OCI-LY3 (cell line): ENCODE measurements around the gene AVPR1B.

Experiments
- H2AFZ ChIP-seq: fragments of 200-600, 300-600 bp; shearing (Covaris generic); 2 replicates; pipeline ENCODE4 v1.6.0; 2014; ENCODE audit warnings: antibody characterized with exemption, low read depth, low read length
- H3K27ac ChIP-seq: fragments of 200-600, 300-600 bp; sonication (generic); 2 replicates; pipeline ENCODE4 v1.5.1; 2014; ENCODE audit warnings: mild to moderate bottlenecking, low read length, moderate library complexity, mixed read lengths
- H3K27me3 ChIP-seq: fragments of 200-600, 300-600 bp; sonication (generic); 2 replicates; pipeline ENCODE4 v1.6.1; 2014; ENCODE audit warnings: low read depth, low read length, mixed read lengths
- H3K36me3 ChIP-seq: fragments of 200-600, 300-600 bp; sonication (generic); replicated peaks from 2 replicates; pipeline ENCODE3; 2014; ENCODE audit warnings: low read depth, low read length, mixed read lengths
- H3K4me1 ChIP-seq: fragments of 300-600, 200-600 bp; sonication (generic); 2 replicates; pipeline ENCODE4 v1.6.1; 2014; ENCODE audit warnings: low read length, mixed read lengths
- H3K4me2 ChIP-seq: fragments of 200-600, 300-600 bp; sonication (generic); 2 replicates; pipeline ENCODE4 v1.6.1; 2014; ENCODE audit warnings: low read length, mixed read lengths
- H3K4me3 ChIP-seq: fragments of 300-600, 200-600 bp; sonication (generic); 2 replicates; pipeline ENCODE4 v1.5.1; 2014; ENCODE audit warnings: antibody characterized with exemption, mild to moderate bottlenecking, low read length, moderate library complexity
- H3K79me2 ChIP-seq: fragments of 300-600, 200-600 bp; shearing (Covaris generic); 2 replicates; pipeline ENCODE4 v1.6.1; 2014; ENCODE audit warnings: mild to moderate bottlenecking, low read length, mixed read lengths
- H3K9ac ChIP-seq: fragments of 300-600, 200-600 bp; shearing (Covaris generic); 2 replicates; pipeline ENCODE4 v1.6.0; 2014; ENCODE audit warnings: mild to moderate bottlenecking, low read length, moderate library complexity
- H3K9me3 ChIP-seq: fragments of 200-600, 300-600 bp; shearing (Covaris generic); 2 replicates; pipeline ENCODE4 v1.6.1; 2014; ENCODE audit warnings: low read length, mixed read lengths; ENCODE audit not compliant: insufficient read depth
- H4K20me1 ChIP-seq: fragments of 200-600, 300-600 bp; sonication (generic); 2 replicates; pipeline ENCODE4 v1.6.1; 2016; ENCODE audit warnings: low read length, mixed read lengths; ENCODE audit not compliant: insufficient read depth
- CTCF ChIP-seq: fragments of 200-600, 300-600 bp; sonication (generic); IDR thresholded peaks from 2 replicates; pipeline ENCODE4 v1.5.1; 2014; ENCODE audit warnings: antibody characterized with exemption, low read length, low read depth
- EZH2phosphoT487 ChIP-seq: fragments of 200-600 bp; shearing (Covaris generic); IDR thresholded peaks from 2 replicates; pipeline ENCODE4 v1.6.1; 2018; ENCODE audit warnings: antibody characterized with exemption, mixed run types, low read depth

The AVPR1B gene

GRCh38 chr1:206102292-206102936 lies 14.8 kb downstream of the AVPR1B start:
- Histone ChIP-seq H3K4me2 (no peak overlapping the region), H3K36me3 (peaks cover 50% of the 10 kb centered on the region), H3K4me1 (peaks cover 26% of the 10 kb centered on the region), H3K79me2 (peaks cover 5% of the 10 kb centered on the region), H3K9me3 (no peaks in the 10 kb centered on the region), H4K20me1 (no peaks in the 10 kb centered on the region), H2AFZ (no peak overlapping the region), H3K27ac (no peak overlapping the region), H3K4me3 (no peak overlapping the region), H3K9ac (no peak overlapping the region), H3K27me3 (no peaks in the 10 kb centered on the region)
- TF ChIP-seq CTCF (no peak), EZH2phosphoT487 (no peak)

- peaks cover 50% of the 10 kb centered on the region for H3K36me3 ChIP-seq
- H3K4me1 ChIP-seq, result peaks cover 21% of the 10 kb centered on the region
- no peak overlapping the region for H2AFZ ChIP-seq
- H3K4me3 ChIP-seq, result no peak overlapping the region
- H3K27ac ChIP-seq, result no peak overlapping the region
- no peaks in the 10 kb centered on the region for H4K20me1 ChIP-seq
- H3K9me3 ChIP-seq, result no peaks in the 10 kb centered on the region
- TF ChIP-seq EZH2phosphoT487 (no peak), CTCF (no peak)
- no peak overlapping the region for H3K9ac ChIP-seq
- no peaks in the 10 kb centered on the region for H3K27me3 ChIP-seq
- peaks cover 5% of the 10 kb centered on the region for H3K79me2 ChIP-seq
- H3K4me2 ChIP-seq, result no peak overlapping the region
These were observed 15.7 kb downstream of the AVPR1B start for GRCh38 chr1:206101351-206102045.

GRCh38 chr1:206100226-206100815 lies 16.9 kb downstream of the AVPR1B start:
- Histone ChIP-seq H2AFZ (no peak overlapping the region), H3K4me3 (no peak overlapping the region), H3K27ac (no peak overlapping the region), H3K4me1 (peaks cover 10% of the 10 kb centered on the region), H3K36me3 (peaks cover 50% of the 10 kb centered on the region), H3K27me3 (no peaks in the 10 kb centered on the region), H4K20me1 (no peaks in the 10 kb centered on the region), H3K9me3 (no peaks in the 10 kb centered on the region), H3K9ac (no peak overlapping the region), H3K79me2 (no peaks in the 10 kb centered on the region), H3K4me2 (no peak overlapping the region)
- TF ChIP-seq CTCF, result no peak
- no peak for TF ChIP-seq EZH2phosphoT487

- H3K9me3 ChIP-seq, result no peaks in the 10 kb centered on the region
- no peaks in the 10 kb centered on the region for H3K27me3 ChIP-seq
- TF ChIP-seq CTCF, result no peak
These were observed 18.8 kb downstream of the AVPR1B start for GRCh38 chr1:206098242-206098919.

More at GRCh38 chr1:206098242-206098919, 18.8 kb downstream of the AVPR1B start:
- Histone ChIP-seq H3K79me2 (0 out of 2 replicates have a peak, but pooled peaks cover 4% of the 10 kb centered on the region), H2AFZ (no peak overlapping the region), H3K9ac (no peak overlapping the region), H4K20me1 (no peaks in the 10 kb centered on the region), H3K4me3 (no peak overlapping the region), H3K4me2 (no peak overlapping the region), H3K27ac (no peak overlapping the region), H3K36me3 (peaks cover 59% of the 10 kb centered on the region), H3K4me1 (peaks cover 7% of the 10 kb centered on the region)
